Left ventricle myocardium inferior (tissue), 1 donor: ENCODE data around the gene CYTIP. TPM values are rescaled to one million over a fixed set of nuclear protein-coding genes. Genes with fewer than 3 reads are reported as not detected.

Experiments used
- DNase-seq: peaks from one replicate; pipeline ENCODE4 v3.0.0-alpha.2; 2020
- H3K27ac ChIP-seq: fragments of 200-600 bp; replicated peaks from 2 replicates; pipeline ENCODE4 v1.8.0; 2021
- H3K27me3 ChIP-seq: fragments of 200-600 bp; 2 replicates; pipeline ENCODE4 v1.8.0; 2021; ENCODE audit warnings: low read depth
- H3K36me3 ChIP-seq: fragments of 200-600 bp; 2 replicates; pipeline ENCODE4 v1.8.0; 2021
- H3K4me1 ChIP-seq: fragments of 200-600 bp; 2 replicates; pipeline ENCODE4 v1.8.0; 2021
- H3K4me3 ChIP-seq: fragments of 200-600 bp; 2 replicates; pipeline ENCODE4 v1.8.0; 2021; ENCODE audit warnings: mild to moderate bottlenecking, moderate library complexity
- H3K9me3 ChIP-seq: fragments of 200-600 bp; replicated peaks from 2 replicates; pipeline ENCODE4 v1.8.0; 2021
- CTCF ChIP-seq: fragments of 200-600 bp; IDR thresholded peaks from 2 replicates; pipeline ENCODE4 v1.8.0; 2021; ENCODE audit warnings: antibody characterized with exemption, mild to moderate bottlenecking, borderline replicate concordance
- intact Hi-C: fragments of 100-400 bp; cut with micrococcal nuclease; formaldehyde crosslinking; loops from one replicate; pipeline ENCODE4 v1.11.0; 2022
- total RNA-seq: library from RNA; stranded (reverse); fragmentation: NEBNext Ultra II Directional; extraction: Animal tissue kit (Norgen Biotek cat#: 25700); gene quantifications from one replicate; pipeline ENCODE4 v1.2.1, GENCODE V29; 2021
- donor health status: DM: no; HTN: yes; CAD: no; lungs with severe emphysema.

Gene CYTIP
- total RNA-seq, 1 donor from 2014 or later = 0.82 TPM

- no peak overlapping the region for H3K27ac ChIP-seq
- H3K36me3 ChIP-seq = peaks cover 4% of the 10 kb centered on the region
- TF ChIP-seq CTCF = no peak
- intact Hi-C loops = no loop called here
- H3K4me1 ChIP-seq = no peaks in the 10 kb centered on the region
- no peak overlapping the region for H3K4me3 ChIP-seq
- no peaks in the 10 kb centered on the region for H3K27me3 ChIP-seq
- peaks cover 20% of the 10 kb centered on the region for H3K9me3 ChIP-seq
- no peak for DNase-seq
These were observed 21.9 kb downstream of the CYTIP start for GRCh38 chr2:157421964-157422363.

- Histone ChIP-seq H3K4me3 (no peak overlapping the region), H3K27ac (no peak overlapping the region), H3K27me3 (no peaks in the 10 kb centered on the region), H3K9me3 (peaks cover 17% of the 10 kb centered on the region), H3K4me1 (no peaks in the 10 kb centered on the region), H3K36me3 (peaks cover 2% of the 10 kb centered on the region)
- no peak for TF ChIP-seq CTCF
- DNase-seq = no peak
- intact Hi-C loops = no loop called here
These were observed 22.5 kb downstream of the CYTIP start for GRCh38 chr2:157421331-157421944.

GRCh38 chr2:157420771-157421323, 23.0 kb downstream of the CYTIP start:
- Histone ChIP-seq H3K4me1 (no peaks in the 10 kb centered on the region), H3K36me3 (no peaks in the 10 kb centered on the region), H3K27ac (no peak overlapping the region), H3K4me3 (no peak overlapping the region), H3K9me3 (peaks cover 11% of the 10 kb centered on the region), H3K27me3 (no peaks in the 10 kb centered on the region)
- no peak for TF ChIP-seq CTCF
- intact Hi-C loops = no loop called here
- DNase-seq = no peak

DNA sequence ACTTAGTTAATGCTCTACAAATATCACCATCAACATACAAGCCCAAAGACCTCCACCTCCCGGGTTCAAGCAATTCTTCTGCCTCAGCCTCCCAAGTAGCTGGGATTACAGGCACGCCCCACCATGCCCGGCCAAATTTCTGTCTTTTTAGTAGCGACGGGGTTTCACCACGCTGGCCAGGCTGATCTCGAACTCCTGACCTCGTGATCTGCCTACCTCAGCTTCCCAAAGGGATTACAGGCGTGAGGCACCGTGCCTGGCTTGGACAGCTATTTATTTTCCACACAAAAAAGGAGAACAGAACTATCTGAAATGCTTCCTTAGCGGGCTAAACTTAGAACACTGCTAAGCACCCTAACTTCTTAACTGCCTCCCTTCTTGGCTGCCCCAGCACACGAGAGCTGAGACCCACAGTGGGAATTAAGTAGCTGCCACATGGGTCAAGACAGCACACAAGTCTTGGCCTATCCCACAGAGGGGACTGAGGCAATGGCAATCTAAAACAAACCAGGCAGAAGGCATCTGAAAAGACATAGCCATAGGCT, 24.8 kb downstream of the CYTIP start:
- no peaks in the 10 kb centered on the region for H3K36me3 ChIP-seq

GRCh38 chr2:157418239-157418641, 25.6 kb downstream of the CYTIP start:
- Histone ChIP-seq H3K27ac (peak overlapping the region; percentile 3), H3K4me3 (no peak overlapping the region), H3K27me3 (no peaks in the 10 kb centered on the region), H3K9me3 (no peaks in the 10 kb centered on the region), H3K36me3 (no peaks in the 10 kb centered on the region), H3K4me1 (peaks cover 8% of the 10 kb centered on the region)
- no peak for DNase-seq
- intact Hi-C loops = no loop called here
- TF ChIP-seq CTCF = no peak

More for the DNA sequence above, 24.8 kb downstream of the CYTIP start:
- DNase-seq = no peak
- intact Hi-C loops = no loop called here
- no peaks in the 10 kb centered on the region for H3K27me3 ChIP-seq
- peak overlapping the region; percentile 10 for H3K27ac ChIP-seq
- H3K4me3 ChIP-seq = no peak overlapping the region
- TF ChIP-seq CTCF = no peak
- peaks cover 3% of the 10 kb centered on the region for H3K4me1 ChIP-seq
- H3K9me3 ChIP-seq = no peaks in the 10 kb centered on the region
